Measurements from ENCODE around the gene RNASE4. TPM values are rescaled to one million over a fixed set of nuclear protein-coding genes. Genes with fewer than 3 reads are reported as not detected.

Gene RNASE4
- polyA plus RNA-seq, 5 donors: 6.6 to 10.1 (median 9.1) TPM

GRCh38 chr14:20668969-20669368 is 15.4 kb upstream of the RNASE4 start:
- DNase-seq: no peak

DNA sequence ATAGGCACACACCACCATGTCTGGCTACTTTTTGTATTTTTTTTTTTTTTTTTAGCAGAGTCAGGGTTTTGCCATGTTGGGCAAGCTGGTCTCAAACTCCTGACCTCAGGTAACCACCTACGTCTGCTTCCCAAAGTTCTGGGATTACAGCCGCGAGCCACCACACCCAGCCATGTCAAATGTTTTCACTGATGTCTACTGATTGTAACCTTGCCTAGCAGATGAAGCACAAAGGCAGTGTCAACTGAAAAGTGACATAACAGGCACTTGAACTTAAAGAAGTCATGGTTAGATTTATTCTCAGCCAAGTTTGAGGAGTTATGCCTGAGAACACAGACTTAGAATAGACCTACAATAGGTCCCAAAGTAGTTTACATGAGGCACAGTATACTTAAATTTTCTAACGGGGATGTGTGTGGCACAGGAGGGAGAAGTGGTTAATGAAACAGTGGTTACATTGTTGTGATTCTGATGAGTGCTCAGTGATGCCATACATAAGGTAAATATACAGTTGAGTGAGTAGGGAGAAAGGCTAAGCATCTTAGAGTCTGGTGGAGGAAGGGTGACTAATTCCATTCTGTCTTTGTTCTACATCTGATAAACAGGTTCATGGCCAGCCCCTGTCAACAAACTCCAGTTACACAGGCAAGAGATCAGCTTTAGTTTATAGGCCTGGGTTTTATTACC is 12.6 kb upstream of the RNASE4 start:
- no peak for DNase-seq

- no peak for DNase-seq
Observed at GRCh38 chr14:20675669-20676068, 8.7 kb upstream of the RNASE4 start.

GRCh38 chr14:20676072-20676471 is 8.3 kb upstream of the RNASE4 start:
- no peak for DNase-seq

DNA sequence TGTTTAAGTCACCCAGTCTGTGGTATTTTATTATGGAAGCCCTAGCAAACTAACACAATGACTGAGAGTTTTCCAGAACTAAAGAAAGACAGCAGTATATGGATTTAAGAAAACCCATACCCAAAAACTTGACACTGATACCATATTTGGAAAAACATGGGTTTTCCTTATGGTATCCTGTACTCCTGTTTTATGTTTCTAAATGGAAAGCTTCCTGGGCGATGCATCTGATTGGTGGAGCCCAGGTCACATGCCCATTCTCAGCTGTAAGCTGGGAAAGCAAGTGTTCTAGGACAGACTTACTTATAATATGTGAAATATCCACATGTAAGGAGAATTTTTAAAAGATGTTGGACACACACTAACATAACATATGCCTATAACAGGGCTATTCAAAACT is 4.5 kb upstream of the RNASE4 start:
- no peak for DNase-seq

- DNase-seq: no peak
Observed at GRCh38 chr14:20680363-20680762, 4.0 kb upstream of the RNASE4 start.

DNA sequence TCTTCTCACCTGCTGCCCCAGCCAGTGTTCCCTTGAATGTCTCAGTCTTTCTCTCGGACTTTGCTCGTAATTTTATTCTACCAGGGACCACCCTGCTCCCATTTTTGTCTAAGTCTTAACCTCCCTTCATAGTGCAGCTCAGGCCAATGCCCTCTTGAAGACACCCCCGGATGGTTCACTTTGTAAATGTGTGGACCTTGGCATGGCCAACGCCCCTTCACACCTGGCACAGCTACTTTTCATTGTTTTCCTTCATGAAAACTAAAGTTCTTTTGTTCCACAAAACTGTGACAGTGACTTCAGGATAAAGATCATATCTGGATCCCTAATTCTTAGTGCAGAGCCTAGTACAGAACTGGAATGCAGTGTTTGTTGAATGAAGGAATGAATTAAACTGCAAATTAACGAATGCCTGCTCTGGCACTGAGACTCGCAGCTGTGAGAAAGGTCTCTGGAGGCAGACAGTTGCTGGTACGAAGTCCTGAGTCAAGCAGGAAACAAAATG is 3.5 kb upstream of the RNASE4 start:
- no peak for DNase-seq

DNA sequence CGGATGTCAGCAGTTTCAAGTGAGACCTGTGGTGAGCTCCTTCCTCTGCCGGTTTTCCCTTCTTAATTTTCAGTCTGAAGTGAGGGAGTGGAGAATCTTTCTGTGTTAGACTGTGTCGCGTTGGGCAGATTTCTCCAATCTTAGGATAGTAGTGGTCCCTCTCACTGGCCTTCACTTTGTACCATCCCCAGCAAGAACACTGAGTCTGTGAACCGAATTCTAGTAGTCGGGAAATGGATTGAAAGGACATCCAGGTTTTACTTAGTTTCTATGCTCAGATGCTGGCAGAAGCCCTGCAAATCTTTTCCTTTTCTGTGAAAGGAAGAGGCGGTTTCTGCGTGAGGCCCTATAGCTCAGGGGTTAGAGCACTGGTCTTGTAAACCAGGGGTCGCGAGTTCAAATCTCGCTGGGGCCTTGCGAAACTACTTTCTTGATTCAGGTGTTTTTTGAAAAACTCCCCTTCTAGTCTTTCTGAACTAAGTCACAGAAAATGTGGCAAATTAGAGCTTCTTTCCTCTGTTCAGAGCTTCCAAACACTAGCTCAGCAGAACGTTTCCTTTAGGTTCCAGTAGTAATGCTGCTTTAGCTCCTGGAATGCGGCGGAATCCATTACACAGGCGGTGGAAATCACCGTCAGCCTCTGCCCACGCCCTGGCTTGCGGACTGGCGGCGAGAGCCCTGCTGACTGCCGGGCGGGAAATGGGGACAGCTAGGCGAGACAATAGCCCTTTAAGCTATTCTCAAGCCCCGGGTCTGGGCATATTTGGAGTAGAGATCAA is 2.8 kb upstream of the RNASE4 start:
- DNase-seq: peak; percentile 80 to 89

DNA sequence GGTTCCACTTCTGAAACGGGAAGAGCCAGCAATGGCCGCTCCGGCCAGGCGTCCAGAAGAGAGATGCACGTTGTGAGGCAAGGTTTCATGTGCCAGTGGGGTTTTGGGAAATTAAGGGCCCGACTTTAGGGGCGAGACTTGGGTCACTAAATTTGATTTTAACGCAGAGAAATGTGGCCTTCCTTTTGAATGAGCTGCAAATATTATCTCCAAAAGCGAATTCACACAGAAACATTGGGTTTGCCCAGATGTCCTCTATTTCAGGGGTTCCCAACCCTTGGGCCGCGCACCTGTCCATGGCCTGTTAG is 2.3 kb upstream of the RNASE4 start:
- DNase-seq: peak in 1 of 2 donors; percentile 53

GRCh38 chr14:20682435-20683124 is 1.8 kb upstream of the RNASE4 start:
- peak; percentile 93 to 96 for DNase-seq

DNA sequence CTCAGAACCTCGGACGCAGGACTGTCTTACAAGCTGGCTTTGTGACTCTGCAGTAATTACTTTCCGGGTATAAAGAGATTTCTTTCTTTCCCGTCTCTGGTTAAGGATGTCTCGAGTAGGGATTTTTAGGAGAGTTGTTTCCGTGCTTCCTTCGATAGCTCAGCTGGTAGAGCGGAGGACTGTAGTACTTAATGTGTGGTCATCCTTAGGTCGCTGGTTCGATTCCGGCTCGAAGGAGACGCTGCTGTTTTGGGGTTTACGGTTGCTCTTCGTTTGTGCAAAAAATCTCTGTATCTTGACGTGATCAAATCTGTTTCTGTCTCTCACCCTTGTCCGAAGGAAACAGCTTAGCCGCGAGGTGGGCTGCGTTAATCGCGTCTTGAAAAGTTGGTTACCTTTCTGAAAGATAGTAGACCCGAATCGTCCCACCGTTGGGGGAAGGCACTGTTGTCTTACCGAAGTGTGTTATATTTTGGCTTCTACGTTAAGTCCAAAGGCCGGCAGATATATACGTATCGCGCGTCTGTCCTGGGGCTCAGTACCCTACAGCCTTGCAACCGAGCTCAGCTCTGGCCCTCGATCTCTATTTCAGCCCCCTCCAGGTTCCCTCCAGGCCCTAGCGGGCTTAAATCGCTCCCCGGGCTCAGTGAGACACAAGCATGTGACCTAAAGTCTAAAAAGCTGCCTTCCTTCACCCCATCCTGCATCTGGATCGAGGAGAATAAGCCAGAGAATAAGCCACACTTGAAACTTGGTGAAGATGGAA is 1.1 kb upstream of the RNASE4 start:
- peak; percentile 84 to 90 for DNase-seq

GRCh38 chr14:20684662-20685456 is 499 bp downstream of the RNASE4 start:
- peak; percentile 42 to 59 for DNase-seq

DNA sequence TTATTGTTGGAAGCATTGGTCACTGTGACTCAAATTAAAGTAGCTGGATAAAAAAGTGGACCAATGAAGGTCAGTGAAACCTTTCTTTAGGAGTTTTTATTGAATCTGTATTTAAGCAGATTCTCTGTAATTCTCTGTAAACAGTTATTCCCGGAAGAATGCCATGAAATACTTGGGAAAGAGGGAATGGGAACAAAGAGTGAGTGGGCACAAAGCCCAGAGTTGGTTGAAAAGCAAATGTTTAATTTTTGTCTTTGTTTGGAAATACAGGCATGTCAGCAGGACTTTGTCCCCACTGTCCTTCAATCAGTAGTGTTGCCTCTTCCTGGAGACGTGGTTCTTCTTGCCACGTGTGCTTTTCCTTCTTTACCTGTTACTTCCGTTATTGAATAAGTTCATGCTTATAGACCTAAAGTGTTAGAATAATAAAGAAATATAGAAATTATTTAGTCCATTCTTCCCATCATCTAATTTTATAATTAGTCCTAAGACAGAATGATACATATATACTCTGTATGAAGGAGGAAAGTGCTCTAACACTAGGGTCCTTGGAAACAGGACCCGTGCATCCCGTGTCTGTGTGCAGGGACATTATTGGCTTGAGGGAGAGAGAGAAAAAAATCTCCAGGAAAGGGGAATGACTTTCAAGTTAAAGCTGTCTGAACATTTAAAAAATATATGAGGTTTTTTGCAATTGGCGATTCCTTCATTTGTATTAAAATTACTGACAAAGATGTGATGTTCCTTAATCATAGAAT is 2.2 kb downstream of the RNASE4 start:
- DNase-seq: peak in 1 of 2 donors; percentile 46

DNA sequence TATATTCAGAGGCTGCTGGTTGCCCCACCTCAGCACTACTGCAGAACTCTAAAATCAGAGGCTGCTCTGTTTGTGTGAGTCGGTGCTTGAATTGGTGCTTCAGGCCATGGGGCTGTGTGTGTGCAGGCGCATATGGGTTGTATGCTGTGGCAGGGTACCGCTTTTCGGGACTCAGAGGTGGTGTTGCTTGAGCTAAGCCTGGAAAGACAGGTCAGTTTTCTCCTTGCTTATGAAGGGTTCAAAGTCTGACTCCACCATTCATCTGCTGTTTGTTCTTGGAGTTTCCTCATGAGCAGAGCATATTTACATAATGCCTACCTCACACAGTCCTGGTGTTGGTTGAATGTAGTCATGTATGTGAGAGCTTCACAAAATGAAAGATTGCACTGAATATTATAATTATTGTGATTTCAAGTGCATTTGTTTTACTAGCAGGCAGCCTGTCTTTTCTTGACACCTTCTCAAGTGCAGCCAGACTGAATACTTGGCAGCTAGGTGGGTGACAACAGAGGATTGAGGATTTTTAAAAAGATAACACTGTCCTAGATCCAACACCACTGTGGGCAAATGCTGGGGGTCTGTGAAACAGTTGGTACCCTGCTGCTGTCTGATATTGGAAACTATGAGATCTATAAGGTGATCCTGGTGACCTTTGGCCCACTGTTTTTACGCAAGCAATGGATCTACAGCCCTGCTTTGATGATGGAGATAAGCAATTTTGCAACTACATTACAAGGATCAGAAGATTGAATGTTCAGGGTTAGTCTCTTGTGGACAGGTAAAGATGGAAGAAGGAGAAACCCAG is 3.2 kb downstream of the RNASE4 start:
- no peak for DNase-seq

- DNase-seq: no peak
Observed at GRCh38 chr14:20688167-20688839, 3.9 kb downstream of the RNASE4 start, which contains the start of gene ANG. Gene ANG, plus strand, starts transcription at chr14:20688764. Its CDS starts 4,801 bp downstream, at chr14:20693565.

DNA sequence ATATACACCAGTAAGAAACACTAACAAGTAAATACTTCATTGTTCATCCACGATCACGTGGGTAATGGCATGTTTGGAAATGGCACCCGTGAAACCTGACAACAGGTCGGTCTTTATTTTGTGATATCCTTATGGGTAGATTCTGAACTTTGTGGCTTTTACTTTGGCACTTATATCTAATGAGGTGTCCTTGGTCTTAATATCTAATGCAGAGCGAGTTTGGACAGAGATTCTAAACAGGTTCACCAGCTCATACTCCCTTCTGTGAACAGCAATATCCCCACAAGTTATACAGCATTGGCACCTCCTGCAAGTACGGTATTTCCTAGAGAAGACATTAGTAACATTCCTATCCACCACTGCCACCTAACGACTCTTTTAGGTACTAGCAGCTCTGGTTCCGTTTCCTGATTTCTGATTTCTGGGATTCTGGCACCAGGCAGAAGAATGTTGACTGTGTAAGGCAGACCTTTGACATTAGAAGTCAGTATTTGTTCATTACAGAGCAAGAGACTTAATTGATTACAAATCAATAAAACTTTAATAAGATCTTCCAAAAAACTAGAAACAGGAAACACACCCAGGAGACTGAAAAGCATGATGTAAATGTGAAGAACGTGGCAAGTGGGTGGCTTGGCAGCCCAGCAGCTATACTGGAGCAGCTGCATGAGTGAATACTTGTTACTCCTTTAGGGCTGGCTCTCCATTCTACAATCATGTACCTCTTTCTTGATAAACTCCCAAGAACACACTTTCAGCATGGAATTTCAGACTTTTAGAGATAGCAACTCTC is 6.7 kb downstream of the RNASE4 start:
- DNase-seq: peak in 1 of 2 donors; percentile 68

DNA sequence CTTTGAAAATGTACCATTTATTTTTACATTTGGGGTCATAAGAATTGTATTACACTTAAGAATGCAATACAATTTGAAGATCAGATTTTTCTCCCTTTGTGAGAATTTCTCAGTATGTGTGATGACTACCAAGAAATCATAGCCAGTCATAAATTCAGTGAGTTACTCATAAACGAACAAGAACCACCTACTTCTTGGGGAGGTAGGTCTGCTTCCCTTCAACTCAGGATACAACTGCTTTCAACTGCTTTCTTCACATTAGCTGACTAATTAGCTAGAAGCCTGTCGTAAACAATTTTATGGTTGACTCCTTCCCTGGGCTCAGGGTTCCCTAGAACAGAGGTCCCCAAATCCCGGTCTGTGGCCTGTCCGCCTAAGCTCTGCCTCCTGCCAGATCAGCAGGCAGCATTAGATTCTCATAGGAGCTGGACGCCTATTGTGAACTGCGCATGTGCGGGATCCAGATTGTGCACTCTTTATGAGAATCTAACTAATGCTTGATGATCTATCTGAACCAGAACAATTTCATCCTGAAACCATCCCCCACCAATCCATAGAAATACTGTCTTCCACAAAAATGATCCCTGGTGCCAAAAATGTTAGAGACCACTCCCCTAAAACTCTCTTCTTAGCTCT is 7.9 kb downstream of the RNASE4 start:
- DNase-seq: no peak

Measured in right lung (tissue), 5 donors.